Measurements from ENCODE around the gene MTHFS. TPM values are rescaled to one million over a fixed set of nuclear protein-coding genes. Genes with fewer than 3 reads are reported as not detected.

Gene MTHFS
- polyA plus RNA-seq, 1 donor from 2014 or later: 9.0 TPM

DNA sequence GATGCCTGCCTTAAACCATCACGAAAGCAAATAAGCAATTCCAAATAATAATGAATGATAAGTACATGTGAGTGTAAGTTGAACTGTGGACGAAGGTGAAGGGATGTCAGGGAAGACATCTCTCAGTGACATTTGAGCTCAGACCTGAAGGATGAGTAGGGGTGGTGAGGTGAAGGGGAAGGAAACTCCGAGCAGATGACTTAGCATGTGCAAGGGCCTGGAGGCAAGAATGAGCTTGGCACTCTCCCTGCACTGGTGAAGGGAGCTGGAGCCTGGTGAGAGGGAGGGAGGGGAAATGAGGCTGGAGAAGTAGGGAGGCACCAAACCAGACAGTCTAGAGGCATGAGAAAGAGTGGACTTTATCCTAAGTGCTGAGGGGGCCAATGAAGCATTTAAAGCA is 84.3 kb downstream of the MTHFS start:
- Histone ChIP-seq H3F3A (ENCODE audit: insufficient read depth, low read length, poor library complexity, severe bottlenecking) (no peaks in the 10 kb centered on the region), H3K9ac (ENCODE audit: low read length) (no peak overlapping the region), H3K9me3 (ENCODE audit: low read length) (no peaks in the 10 kb centered on the region), H3K9me2 (ENCODE audit: insufficient read depth, low read length) (no peaks in the 10 kb centered on the region), H3K4me2 (ENCODE audit: low read length) (no peak overlapping the region), H2AFZ (ENCODE audit: low read depth, low read length) (no peak overlapping the region), H4K20me1 (ENCODE audit: insufficient read depth) (no peaks in the 10 kb centered on the region), H3K27me3 (ENCODE audit: insufficient read depth, low read depth, low read length) (no peaks in the 10 kb centered on the region), H3K36me3 (ENCODE audit: insufficient read depth, low read length) (no peaks in the 10 kb centered on the region), H3K79me2 (replicated peaks; ENCODE audit: insufficient read depth, low read length) (no peaks in the 10 kb centered on the region), H3K27ac (ENCODE audit: low read length) (no peak overlapping the region), H3K4me3 (ENCODE audit: low read length) (no peak overlapping the region)
- no peak for TF ChIP-seq POLR2AphosphoS5 (IDR thresholded peaks at IDR 0.05)
- no peak for TF ChIP-seq SMC3 (conservative IDR thresholded peaks at IDR 0.05; ENCODE audit: poor library complexity)
- TF ChIP-seq TAF1 (IDR thresholded peaks at IDR 0.05; ENCODE audit: low read depth): no peak
- TF ChIP-seq CTCF (IDR thresholded peaks at IDR 0.05; ENCODE audit: poor library complexity, severe bottlenecking): no peak
- no peak for TF ChIP-seq RAD21 (conservative IDR thresholded peaks at IDR 0.05)
- no peak for TF ChIP-seq REST (IDR thresholded peaks at IDR 0.05; ENCODE audit: borderline replicate concordance)
- TF ChIP-seq EP300 (conservative IDR thresholded peaks at IDR 0.05; ENCODE audit: poor library complexity, severe bottlenecking): no peak
- TF ChIP-seq EZH2 (IDR thresholded peaks at IDR 0.05; ENCODE audit: borderline replicate concordance, insufficient read depth, low read length, poor library complexity, severe bottlenecking): no peak
- no peak for TF ChIP-seq MXI1 (conservative IDR thresholded peaks at IDR 0.05; ENCODE audit: poor library complexity, severe bottlenecking)

DNA sequence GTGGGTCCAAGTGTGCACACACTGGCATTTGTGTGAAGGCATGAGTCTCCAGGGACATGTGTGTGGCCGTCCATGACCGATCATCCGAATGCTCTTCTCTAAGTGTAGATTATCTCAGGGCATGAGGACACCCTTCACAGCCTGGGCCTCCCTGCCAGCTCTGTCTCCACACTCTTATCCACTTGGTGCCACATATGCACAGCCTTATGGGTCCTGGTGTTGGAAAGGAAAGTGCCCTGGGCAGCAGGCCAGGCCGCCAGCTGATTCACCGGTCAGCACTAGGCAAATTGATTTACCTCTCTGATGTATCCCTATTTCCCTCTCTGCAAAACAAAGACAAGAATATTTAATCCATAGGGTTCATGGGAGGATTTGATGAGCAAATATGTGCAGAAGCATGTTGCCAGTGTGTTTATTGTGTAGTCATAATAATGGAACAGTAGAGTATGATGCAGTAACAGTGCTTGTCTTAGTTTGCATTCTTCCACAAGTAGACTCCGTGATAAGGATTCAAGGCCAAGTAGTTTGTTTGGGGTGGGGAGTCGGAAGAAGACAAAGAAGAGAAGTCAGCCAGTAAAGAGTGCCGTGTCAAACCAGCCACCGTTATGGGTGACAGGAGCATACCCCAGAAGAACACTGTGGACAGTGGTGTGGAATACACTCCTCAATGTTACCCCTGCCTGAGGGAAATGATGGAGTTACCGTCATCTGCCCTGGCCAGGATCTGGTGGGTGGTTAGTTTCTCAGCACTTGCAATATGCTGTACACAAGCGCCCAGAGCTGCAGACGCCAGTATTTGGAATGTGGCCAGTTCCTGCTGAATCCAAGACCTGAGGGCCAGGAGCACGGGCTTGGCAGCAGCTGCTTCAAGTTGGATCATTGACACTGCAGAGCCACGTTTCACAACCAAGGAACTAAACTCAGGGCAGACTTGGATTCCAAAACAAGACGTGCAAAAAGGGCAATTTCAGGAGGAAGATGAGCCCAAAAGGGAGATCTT is 85.1 kb downstream of the MTHFS start:
- H3F3A ChIP-seq (ENCODE audit: insufficient read depth, low read length, poor library complexity, severe bottlenecking): no peaks in the 10 kb centered on the region

More for the DNA sequence above, 85.1 kb downstream of the MTHFS start:
- no peaks in the 10 kb centered on the region for H3K36me3 ChIP-seq (ENCODE audit: insufficient read depth, low read length)
- H3K4me2 ChIP-seq (ENCODE audit: low read length): no peak overlapping the region
- H3K4me3 ChIP-seq (ENCODE audit: low read length): no peak overlapping the region
- no peak overlapping the region for H3K27ac ChIP-seq (ENCODE audit: low read length)
- no peak for TF ChIP-seq EP300 (conservative IDR thresholded peaks at IDR 0.05; ENCODE audit: poor library complexity, severe bottlenecking)
- TF ChIP-seq REST (IDR thresholded peaks at IDR 0.05; ENCODE audit: borderline replicate concordance): no peak
- TF ChIP-seq RAD21 (conservative IDR thresholded peaks at IDR 0.05): no peak
- TF ChIP-seq EZH2 (IDR thresholded peaks at IDR 0.05; ENCODE audit: borderline replicate concordance, insufficient read depth, low read length, poor library complexity, severe bottlenecking): no peak
- TF ChIP-seq CTCF (IDR thresholded peaks at IDR 0.05; ENCODE audit: poor library complexity, severe bottlenecking): no peak
- TF ChIP-seq SMC3 (conservative IDR thresholded peaks at IDR 0.05; ENCODE audit: poor library complexity): no peak
- TF ChIP-seq POLR2AphosphoS5 (IDR thresholded peaks at IDR 0.05): no peak
- no peak for TF ChIP-seq MXI1 (conservative IDR thresholded peaks at IDR 0.05; ENCODE audit: poor library complexity, severe bottlenecking)
- no peak for TF ChIP-seq TAF1 (IDR thresholded peaks at IDR 0.05; ENCODE audit: low read depth)
- no peaks in the 10 kb centered on the region for H3K79me2 ChIP-seq (replicated peaks; ENCODE audit: insufficient read depth, low read length)
- no peak overlapping the region for H3K9ac ChIP-seq (ENCODE audit: low read length)
- no peaks in the 10 kb centered on the region for H3K9me3 ChIP-seq (ENCODE audit: low read length)
- no peaks in the 10 kb centered on the region for H3K27me3 ChIP-seq (ENCODE audit: insufficient read depth, low read depth, low read length)
- H3K9me2 ChIP-seq (ENCODE audit: insufficient read depth, low read length): no peaks in the 10 kb centered on the region
- no peaks in the 10 kb centered on the region for H4K20me1 ChIP-seq (ENCODE audit: insufficient read depth)
- H2AFZ ChIP-seq (ENCODE audit: low read depth, low read length): no peak overlapping the region
